Stimulated activated CD4-positive, alpha-beta T cell treated with anti-CD3 and anti-CD28 coated beads, Interleukin-1b, Interleukin-23, amount 100 ng/mL, for 48 hours (primary cell): ENCODE measurements around the gene DOCK2.
"Not testable (repeated sequence)": the region's sequence is repeated elsewhere in the genome, so short reads cannot be mapped to it uniquely, and the experiment has no call there.

Source experiments
- DNase-seq: peaks from one replicate; pipeline ENCODE4 v3.0.0-alpha.2; 2020

The DOCK2 gene

DNA sequence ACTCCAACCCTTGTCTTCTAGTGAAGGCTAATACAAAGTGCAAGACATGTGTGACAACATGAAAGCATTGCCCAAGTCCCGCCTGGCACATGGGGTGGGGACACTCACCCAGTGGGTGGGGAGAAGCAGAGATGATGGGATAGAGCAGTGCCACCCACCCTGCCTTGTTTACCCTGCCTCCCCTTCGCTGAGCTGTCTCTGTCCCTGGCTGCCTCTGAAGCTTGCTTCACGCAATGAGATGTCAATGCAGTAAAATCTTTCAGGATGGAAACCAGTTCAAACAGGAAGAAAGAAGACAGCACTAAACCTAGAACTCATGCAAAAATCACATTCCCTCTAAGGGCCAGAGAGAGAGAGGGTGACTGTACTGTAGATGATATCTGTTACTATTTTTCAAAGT, 195.2 kb downstream of the DOCK2 start:
- DNase-seq, result no peak

GRCh38 chr5:169832845-169833244, 195.8 kb downstream of the DOCK2 start:
- no peak for DNase-seq

GRCh38 chr5:169833681-169834292, 196.7 kb downstream of the DOCK2 start:
- DNase-seq, result peak; percentile 23

DNA sequence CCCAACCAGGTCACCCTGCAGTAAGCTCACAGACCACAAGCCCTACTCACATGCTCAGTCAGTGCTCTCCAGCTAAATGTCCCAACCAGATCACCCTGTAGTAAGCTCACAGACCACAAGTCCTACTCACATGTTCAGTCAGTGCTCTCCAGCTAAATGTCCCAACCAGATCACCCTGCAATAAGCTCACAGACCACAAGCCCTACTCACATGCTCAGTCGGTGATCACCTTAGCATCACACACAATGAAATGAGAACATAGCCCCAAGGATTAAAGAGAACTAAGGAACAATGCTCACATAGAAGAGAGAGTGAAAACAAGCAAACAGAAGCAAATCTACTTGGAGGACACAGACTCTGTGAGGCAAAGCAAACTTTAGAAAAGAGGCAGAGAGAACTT, 197.5 kb downstream of the DOCK2 start:
- DNase-seq, result not testable (repeated sequence)

GRCh38 chr5:169836835-169837536, 199.9 kb downstream of the DOCK2 start:
- DNase-seq, result no peak

DNA sequence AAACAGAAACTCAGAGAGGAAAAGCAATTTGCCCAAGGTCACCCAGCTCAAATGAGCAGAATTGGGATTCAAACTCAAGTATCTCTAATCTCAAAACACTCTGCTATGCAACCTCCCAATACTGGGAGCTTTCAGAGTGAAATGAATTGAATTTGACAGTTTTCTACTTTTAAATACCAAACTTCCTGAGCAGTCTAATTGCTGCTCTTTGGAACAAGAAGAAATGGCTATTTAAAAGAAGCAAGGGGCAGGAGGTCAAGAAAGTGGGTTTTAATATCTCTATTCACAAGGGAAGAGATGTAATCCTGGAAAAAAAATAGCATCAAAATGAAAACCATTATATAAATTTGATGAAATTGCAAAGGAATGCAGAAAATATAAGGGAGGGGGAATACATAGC, 200.6 kb downstream of the DOCK2 start:
- no peak for DNase-seq

DNA sequence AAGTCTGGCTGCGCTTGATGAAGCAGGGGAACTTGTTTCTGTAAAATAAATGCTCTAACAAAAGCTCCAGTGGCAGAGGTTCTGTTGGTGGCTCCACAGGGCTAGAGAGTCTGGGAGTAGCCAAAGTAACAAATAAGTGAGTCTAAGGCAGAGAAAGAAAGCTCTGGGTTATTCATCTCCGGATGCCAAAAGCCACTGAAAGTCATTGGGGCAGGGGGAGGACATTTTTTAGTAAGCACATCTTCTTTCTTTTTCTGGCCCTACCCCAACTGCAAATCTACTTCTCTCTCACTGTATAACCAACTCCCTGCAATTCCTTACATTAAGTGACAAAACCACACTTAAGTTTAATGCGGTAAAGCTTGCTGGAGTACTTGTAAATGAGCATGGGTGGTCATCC, 201.6 kb downstream of the DOCK2 start:
- DNase-seq, result no peak

GRCh38 chr5:169840405-169840804, 203.3 kb downstream of the DOCK2 start:
- DNase-seq, result no peak

DNA sequence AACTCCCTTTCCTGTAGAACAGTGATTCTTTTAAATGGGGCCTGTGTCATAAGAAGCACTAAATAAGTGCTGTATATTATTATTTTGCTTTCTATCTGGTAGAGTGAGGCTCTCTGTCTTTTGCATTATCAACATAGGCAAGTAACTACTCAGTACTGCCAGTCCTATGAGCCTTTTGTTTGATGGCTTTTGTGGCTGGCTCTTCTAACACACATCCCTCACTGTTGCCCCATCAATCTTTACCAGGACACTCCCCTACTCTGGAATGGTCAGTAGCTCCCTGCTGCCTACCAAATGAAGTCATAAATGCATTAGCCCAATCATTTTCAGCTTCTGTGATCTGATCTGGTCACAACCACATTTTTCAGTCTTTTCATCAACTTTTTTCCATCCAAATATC, 205.6 kb downstream of the DOCK2 start:
- DNase-seq, result no peak

- no peak for DNase-seq
Measured at GRCh38 chr5:169847519-169847918, 210.4 kb downstream of the DOCK2 start.

- DNase-seq, result no peak
Measured at GRCh38 chr5:169848271-169848670, 211.2 kb downstream of the DOCK2 start.

DNA sequence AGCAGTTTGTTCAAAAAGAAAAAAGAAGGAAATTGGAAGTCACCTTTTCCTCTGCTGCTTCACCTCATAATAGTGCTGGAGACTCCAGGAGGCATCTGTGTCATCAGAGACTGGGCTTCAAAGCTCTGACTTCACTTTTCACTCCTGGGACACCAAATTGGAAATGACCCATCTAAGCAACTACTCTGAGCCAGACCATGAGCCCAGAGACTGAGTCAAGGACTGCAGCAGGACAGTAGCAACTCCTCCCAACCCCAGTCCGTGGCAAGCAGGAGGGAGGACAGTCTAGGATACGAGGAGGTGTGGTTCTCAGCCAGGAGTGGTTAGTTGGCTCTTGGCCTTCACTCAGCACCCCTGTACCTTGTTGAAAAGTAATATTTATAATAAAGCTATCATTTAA, 211.7 kb downstream of the DOCK2 start:
- DNase-seq, result no peak

DNA sequence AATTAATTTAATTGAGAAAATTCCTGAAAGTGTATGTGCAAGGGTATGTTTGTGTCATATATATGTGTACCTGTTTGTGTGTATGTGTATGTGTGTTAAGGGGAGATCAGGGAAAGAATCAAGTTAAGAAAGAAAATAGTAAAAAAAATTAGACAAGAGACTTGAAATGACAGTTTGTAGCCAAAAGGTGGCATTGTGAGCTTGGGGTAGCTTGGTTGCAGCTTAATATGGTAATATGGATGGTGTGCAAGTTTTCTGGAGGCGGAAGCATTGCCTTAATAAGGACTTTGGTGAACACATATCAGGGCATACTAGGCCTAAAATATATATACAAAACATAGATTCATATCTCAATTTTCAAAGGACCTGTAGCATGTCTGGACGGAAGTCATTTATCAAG, 213.3 kb downstream of the DOCK2 start:
- DNase-seq, result no peak

GRCh38 chr5:169851321-169851850, 214.3 kb downstream of the DOCK2 start:
- no peak for DNase-seq

DNA sequence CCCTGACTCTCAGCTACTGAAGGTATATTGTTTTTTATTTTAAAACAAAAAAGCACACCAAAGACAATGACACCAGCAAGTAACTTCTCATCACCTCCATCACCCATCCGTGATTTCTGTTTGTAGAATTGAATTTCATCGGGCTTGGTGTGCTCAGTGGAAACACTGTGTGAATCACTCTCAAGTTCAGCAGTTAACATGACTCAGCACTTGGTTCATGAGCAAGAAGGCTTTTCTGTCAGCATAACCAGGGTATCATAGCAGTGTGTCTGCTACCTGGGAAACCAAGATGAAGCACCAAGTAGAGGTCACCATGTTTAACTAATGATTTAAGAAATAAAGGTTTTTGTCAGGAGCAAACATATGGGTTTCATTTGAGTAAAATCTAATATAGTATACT, 219.5 kb downstream of the DOCK2 start:
- DNase-seq, result peak; percentile 13

DNA sequence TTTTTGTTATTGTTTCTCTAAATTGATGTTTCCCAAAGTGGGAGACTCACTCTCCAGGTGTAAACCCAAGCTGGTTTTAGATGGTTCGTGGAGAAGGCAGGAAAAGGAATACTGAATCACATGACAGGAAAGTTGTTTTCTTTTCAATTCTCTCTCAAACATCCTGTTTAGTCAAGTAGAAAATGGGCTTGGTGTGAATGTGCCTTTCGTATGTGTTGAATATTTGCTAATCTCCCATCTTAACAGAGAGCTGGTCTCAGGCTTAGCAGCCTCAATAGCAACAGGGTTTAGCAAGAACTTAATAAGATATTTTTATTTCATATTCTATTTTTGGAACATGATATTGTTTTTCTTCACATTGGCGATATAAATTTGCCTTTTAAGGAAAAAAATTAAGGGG, 223.5 kb downstream of the DOCK2 start:
- no peak for DNase-seq

GRCh38 chr5:169861433-169861832, 224.4 kb downstream of the DOCK2 start:
- DNase-seq, result no peak

GRCh38 chr5:169861934-169862333, 224.9 kb downstream of the DOCK2 start:
- no peak for DNase-seq

DNA sequence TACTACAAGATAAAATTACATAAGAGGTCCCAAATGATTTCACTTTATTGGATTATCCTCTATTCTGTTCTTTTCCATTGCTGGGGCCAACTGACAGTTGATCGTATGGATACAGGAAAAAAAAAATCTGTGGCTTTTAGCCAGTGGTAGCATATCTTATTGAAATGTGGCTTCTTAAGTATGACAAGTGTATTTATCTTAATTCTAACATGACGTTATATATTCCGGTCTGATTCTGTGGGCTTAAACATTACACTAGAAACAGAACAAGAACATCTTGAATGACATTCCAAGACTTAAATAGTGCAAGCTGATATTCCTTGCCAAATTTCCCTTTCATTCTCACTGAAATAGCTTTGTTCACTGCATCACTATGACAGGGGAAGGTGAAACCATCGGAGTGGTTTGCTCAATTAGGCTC, 225.3 kb downstream of the DOCK2 start:
- DNase-seq, result no peak

DNA sequence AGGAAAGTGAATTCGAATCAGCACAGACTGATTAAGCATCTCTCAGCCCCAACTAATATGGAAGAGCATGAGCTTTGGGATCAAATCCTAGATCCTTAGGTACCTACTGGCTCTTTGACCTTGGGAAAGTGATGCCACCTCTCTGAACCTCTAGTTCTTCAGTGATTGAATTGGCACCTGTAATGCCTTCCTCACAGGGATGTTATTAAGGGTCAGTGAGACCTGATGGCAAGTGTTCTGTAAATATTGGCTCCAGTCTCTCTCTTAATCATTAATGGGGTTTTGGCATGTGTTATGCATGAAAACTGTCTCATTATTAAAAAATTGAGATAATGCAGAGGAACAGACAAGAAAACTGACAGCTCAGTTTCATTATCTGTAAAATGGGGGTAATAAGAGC, 227.4 kb downstream of the DOCK2 start:
- DNase-seq, result no peak

DNA sequence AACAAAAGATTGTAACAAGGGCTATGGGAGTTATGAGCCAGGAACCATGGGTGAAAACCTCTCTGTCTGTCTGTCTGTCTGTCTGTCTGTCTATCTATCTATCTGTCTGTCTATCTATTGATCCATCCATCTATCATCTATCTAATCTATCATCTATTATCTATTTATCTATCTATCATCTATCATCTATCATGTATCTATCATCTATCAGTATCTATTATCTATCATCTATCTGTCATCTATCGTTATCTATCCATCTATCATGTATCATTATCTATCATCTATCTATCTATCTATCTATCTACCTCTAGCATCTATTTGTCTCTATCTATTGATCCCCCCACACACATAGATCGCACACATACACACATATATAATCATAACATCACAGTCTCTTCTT, 230.3 kb downstream of the DOCK2 start:
- no peak for DNase-seq

DNA sequence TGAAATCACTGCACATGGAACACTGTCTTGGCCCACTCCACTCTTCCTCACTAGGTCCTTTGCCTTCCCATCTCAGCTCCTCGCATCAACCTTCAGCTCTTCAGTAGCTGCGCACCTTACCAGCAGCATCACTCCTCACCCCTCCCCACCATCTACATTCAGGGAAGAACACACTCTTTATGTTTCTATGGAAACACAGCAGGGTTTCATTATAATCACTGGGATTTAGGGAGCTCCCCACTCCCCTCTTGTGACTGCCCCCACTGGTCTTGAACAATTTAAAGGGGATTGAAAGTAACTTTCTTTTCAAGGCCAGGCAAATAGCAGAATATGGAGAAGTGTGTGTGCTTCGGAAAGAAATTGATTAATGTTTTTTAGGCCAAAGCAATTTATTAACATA, 232.0 kb downstream of the DOCK2 start:
- DNase-seq, result no peak

GRCh38 chr5:169870211-169870610, 233.1 kb downstream of the DOCK2 start:
- DNase-seq, result no peak

- no peak for DNase-seq
Measured at GRCh38 chr5:169871826-169872490, 234.9 kb downstream of the DOCK2 start.
